Parathyroid adenoma (tissue), 2 donors: ENCODE measurements around the gene NEGR1.
A peak's percentile ranks its signal among the peaks of the same experiment; 100 is the strongest.

Experiments used
- H2AFZ ChIP-seq: fragments of 300-600 bp; sonication (generic); one replicate; pipeline ENCODE4 v1.7.0; 2017; ENCODE audit warnings: antibody characterized with exemption, mild to moderate bottlenecking
- H3K27ac ChIP-seq: fragments of 300-600 bp; sonication (generic); one replicate; pipeline ENCODE4 v1.7.0; 2017
- H3K27me3 ChIP-seq: fragments of 300-600 bp; sonication (generic); one replicate; pipeline ENCODE4 v1.7.0; 2017; ENCODE audit warnings: low read length; ENCODE audit not compliant: control insufficient read depth, insufficient read depth
- H3K36me3 ChIP-seq: fragments of 300-600 bp; sonication (generic); one replicate; pipeline ENCODE4 v1.7.0; 2017; ENCODE audit warnings: low read length; ENCODE audit not compliant: control insufficient read depth, insufficient read depth
- H3K4me1 ChIP-seq: fragments of 300-600 bp; sonication (generic); one replicate; pipeline ENCODE4 v1.7.0; 2017; ENCODE audit warnings: control low read depth
- H3K4me2 ChIP-seq: fragments of 300-600 bp; sonication (generic); one replicate; pipeline ENCODE4 v1.7.0; 2017; ENCODE audit warnings: low read length
- H3K4me3 ChIP-seq: fragments of 300-600 bp; sonication (generic); one replicate; pipeline ENCODE4 v1.7.0; 2017; ENCODE audit warnings: low read depth, low read length
- H3K79me2 ChIP-seq: fragments of 300-600 bp; sonication (generic); one replicate; pipeline ENCODE4 v1.7.0; 2017; ENCODE audit warnings: control low read depth
- H3K9ac ChIP-seq: fragments of 300-600 bp; sonication (generic); one replicate; pipeline ENCODE4 v1.7.0; 2017; ENCODE audit warnings: mild to moderate bottlenecking
- H3K9me3 ChIP-seq: fragments of 300-600 bp; sonication (generic); one replicate; pipeline ENCODE4 v1.7.0; 2017; ENCODE audit warnings: low read length; ENCODE audit not compliant: control insufficient read depth
- TF ChIP-seq, protein P1 (sequence below): fragments of 300-600 bp; sonication (generic); IDR thresholded peaks from one replicate; pipeline ENCODE4 v1.7.0; 2017; ENCODE audit warnings: antibody characterized with exemption, mild to moderate bottlenecking
- donor health status: primary hyperparathyroidism.

The NEGR1 gene

DNA sequence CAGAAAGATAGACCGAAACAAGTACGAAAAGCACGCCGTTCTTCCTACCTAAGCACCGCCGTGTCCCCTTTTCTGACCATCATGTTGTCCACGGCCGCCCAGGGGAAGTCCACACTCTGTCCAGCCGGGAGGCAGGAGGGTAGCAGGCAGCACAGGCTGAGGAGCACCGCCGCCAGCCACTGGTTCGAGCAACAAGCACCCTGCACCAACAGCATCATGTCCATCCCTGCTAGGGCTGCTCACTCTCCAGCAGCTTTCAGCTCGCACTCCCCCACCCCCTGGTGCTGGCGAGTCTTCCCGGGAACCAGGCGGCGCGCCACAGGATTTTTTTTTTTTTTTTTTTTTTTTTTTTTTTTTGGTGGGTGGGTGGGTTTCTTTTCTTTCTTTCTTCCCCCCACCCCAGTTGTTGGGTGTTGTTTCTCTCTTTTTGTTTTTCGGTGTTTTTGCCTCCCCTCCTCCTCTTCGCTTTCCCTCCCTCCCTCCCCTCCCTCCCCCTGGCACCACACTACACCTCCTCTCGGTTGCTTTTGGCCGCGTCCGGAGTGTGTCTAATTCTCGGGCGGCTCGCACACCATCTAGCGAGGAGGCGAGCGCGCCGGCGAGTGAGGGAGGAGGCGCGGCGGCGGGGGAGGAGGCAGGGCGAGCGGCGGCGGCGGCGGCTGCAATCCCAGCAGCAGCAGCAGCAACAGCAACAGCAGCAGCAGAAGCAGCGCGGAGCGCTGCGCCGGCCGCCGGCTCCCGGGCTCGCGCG lies at the start of gene NEGR1:
Gene NEGR1, minus strand, starts transcription at position 269 of the 751 bp plus-strand sequence.
- Histone ChIP-seq H3K79me2 (no peaks in the 10 kb centered on the region), H3K9ac (peak within 1 kb of the TSS; percentile 5), H3K4me3 (peak within 1 kb of the TSS; percentile 88), H3K27me3 (no peaks in the 10 kb centered on the region), H3K4me1 (no peaks in the 10 kb centered on the region), H3K9me3 (no peaks in the 10 kb centered on the region), H3K4me2 (peak within 1 kb of the TSS; percentile 96), H2AFZ (peak within 1 kb of the TSS; percentile 96), H3K36me3 (no peaks in the 10 kb centered on the region), H3K27ac (peak within 1 kb of the TSS; percentile 95)
- TF ChIP-seq, protein P1, sequence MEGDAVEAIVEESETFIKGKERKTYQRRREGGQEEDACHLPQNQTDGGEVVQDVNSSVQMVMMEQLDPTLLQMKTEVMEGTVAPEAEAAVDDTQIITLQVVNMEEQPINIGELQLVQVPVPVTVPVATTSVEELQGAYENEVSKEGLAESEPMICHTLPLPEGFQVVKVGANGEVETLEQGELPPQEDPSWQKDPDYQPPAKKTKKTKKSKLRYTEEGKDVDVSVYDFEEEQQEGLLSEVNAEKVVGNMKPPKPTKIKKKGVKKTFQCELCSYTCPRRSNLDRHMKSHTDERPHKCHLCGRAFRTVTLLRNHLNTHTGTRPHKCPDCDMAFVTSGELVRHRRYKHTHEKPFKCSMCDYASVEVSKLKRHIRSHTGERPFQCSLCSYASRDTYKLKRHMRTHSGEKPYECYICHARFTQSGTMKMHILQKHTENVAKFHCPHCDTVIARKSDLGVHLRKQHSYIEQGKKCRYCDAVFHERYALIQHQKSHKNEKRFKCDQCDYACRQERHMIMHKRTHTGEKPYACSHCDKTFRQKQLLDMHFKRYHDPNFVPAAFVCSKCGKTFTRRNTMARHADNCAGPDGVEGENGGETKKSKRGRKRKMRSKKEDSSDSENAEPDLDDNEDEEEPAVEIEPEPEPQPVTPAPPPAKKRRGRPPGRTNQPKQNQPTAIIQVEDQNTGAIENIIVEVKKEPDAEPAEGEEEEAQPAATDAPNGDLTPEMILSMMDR, result peak; percentile 7

DNA sequence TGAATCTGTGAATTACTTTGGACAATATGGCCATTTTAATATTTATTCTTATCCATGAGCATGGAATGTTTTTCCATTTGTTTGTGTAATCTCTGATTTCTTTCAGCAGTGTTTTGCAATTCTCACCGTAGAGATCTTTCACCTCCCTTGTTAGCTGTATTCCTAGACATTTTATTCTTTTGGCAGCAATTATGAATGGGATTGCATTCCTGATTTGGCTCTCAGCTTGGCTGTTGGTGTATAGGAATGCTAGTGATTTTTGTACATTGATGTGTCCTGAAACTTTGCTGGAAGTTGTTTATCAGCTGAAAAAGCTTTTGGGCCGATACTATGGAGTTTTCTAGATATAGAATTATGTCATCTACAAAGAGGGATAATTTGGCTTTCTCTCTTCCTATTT lies 44.2 kb upstream of the NEGR1 start:
- Histone ChIP-seq H3K9me3 (no peaks in the 10 kb centered on the region), H3K79me2 (no peaks in the 10 kb centered on the region), H3K4me1 (no peaks in the 10 kb centered on the region), H3K9ac (no peak overlapping the region), H2AFZ (no peak overlapping the region), H3K27ac (no peak overlapping the region), H3K36me3 (no peaks in the 10 kb centered on the region), H3K27me3 (no peaks in the 10 kb centered on the region), H3K4me2 (no peak overlapping the region), H3K4me3 (no peak overlapping the region)
- TF ChIP-seq, protein P1, result no peak

GRCh38 chr1:72324451-72324850 lies 42.1 kb upstream of the NEGR1 start:
- H3K36me3 ChIP-seq, result no peaks in the 10 kb centered on the region
- H3K4me3 ChIP-seq, result no peak overlapping the region
- H3K9ac ChIP-seq, result no peak overlapping the region
- H3K4me1 ChIP-seq, result no peaks in the 10 kb centered on the region
- no peak overlapping the region for H2AFZ ChIP-seq
- H3K9me3 ChIP-seq, result no peaks in the 10 kb centered on the region
- no peaks in the 10 kb centered on the region for H3K27me3 ChIP-seq
- H3K79me2 ChIP-seq, result no peaks in the 10 kb centered on the region
- H3K27ac ChIP-seq, result no peak overlapping the region
- TF ChIP-seq, protein P1, result no peak
- no peak overlapping the region for H3K4me2 ChIP-seq

DNA sequence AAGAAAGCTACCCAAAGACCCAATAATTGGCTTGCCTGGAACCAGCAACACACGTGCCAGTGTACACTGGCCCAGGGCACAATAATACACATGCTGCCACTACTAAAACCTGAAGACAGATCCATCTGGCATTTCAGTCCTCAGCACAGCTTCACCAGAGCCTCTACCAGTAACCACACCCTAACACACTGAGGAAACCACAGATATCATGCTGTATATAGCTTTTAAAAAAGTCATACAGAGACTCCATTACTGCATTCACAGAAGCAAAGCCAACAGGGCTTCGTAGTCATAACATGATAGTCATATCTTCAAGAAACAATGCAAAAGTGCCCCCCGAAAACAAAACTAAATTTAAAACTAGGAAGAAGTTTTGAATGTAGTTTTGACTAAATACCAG lies 40.6 kb upstream of the NEGR1 start:
- H3K4me3 ChIP-seq, result no peak overlapping the region
- TF ChIP-seq, protein P1, result no peak
- no peaks in the 10 kb centered on the region for H3K79me2 ChIP-seq
- H3K27me3 ChIP-seq, result no peaks in the 10 kb centered on the region
- H3K27ac ChIP-seq, result no peak overlapping the region
- H3K9me3 ChIP-seq, result no peaks in the 10 kb centered on the region
- H3K4me1 ChIP-seq, result no peaks in the 10 kb centered on the region
- no peak overlapping the region for H3K4me2 ChIP-seq
- H3K9ac ChIP-seq, result no peak overlapping the region
- H2AFZ ChIP-seq, result no peak overlapping the region
- H3K36me3 ChIP-seq, result no peaks in the 10 kb centered on the region

DNA sequence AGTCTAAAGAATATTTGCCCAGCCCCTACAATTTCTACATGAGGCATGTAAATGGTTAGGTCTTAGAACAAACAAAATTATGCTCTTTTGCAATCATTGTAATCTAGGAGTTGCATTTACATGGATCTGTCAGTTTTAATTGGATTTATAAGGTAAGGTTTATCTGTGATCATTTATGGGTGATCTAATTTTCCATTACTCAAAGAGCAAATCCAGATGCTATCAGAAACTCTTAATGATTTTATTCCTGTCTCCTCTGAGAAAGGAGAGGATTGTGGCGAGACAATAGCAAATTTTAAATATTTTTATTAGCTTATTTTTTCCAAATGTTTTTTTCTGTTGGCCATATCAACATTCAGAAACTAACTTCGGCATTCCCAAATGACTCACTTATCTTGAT lies 14.2 kb upstream of the NEGR1 start:
- H3K4me1 ChIP-seq, result no peaks in the 10 kb centered on the region
- TF ChIP-seq, protein P1, result no peak
- no peaks in the 10 kb centered on the region for H3K9me3 ChIP-seq
- H3K4me3 ChIP-seq, result no peak overlapping the region
- no peaks in the 10 kb centered on the region for H3K79me2 ChIP-seq
- no peak overlapping the region for H2AFZ ChIP-seq
- no peak overlapping the region for H3K9ac ChIP-seq
- no peaks in the 10 kb centered on the region for H3K36me3 ChIP-seq
- H3K27ac ChIP-seq, result no peak overlapping the region
- no peak overlapping the region for H3K4me2 ChIP-seq
- no peaks in the 10 kb centered on the region for H3K27me3 ChIP-seq
